SIG-M5 (cell line): ENCODE data around the gene AOC1.

Source experiments
- DNase-seq: peaks from one replicate; lab custom pipeline; 2025; lab: John Stamatoyannopoulos, UW

Gene AOC1

DNA sequence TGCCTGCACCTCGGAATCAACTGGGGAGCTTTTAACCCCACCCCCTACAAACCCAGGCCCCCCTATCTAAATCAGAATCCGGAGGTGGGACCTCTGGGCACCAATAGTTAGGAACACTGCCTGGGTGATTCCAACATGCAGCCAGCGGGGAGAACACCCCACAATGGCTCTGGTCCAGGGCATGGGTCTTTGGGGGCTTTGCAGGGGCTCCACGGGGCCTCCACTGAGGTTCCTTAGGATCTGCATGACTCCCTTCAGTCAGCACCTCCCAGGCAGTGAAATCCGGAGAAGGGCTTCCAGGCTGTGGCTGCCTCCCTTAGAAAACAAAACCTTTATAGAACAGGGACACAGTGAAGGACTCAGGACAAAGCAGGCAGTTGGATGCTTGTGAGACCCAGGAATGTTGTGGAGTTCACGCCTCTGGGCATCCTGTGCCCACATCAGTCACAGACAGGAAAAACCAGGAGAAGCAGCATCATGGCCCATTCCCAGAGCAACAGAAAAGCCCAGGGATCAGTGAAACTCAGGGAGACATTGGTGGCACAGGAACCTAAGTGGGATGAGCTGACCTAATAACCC is 16.5 kb upstream of the AOC1 start:
- DNase-seq: no peak

DNA sequence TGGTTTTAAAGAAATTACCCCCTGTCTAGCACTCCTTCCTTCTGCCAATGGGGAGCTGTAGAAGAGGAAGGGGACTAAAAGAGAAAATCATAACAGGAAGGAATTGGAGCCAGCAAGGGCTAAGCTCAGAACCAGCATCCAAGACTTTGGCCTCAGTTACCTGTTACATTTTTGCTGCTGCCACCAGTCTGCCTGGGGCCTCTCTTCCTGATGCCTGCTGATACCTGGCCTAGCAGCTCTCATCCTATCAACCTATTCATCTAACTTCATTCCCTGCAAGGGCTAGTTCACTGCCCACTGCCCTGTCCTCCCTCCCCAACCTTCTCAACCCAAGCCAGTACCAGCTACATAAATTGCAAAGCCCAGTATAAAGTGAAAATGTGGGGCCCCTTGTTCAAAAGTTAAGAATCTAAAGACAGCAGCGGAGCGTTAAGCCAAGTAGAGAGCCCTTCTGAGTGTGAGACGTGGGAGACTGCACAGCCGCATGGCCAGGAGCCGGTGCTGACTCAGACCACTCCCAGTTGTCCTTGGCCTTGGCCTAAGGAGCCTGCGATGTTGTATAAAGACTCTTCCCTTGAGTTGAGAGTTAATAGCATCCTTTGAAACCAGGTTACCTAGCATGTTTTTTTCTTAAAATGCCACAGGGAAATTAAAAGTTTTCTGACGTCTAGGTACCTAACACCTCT is 13.2 kb upstream of the AOC1 start:
- no peak for DNase-seq

DNA sequence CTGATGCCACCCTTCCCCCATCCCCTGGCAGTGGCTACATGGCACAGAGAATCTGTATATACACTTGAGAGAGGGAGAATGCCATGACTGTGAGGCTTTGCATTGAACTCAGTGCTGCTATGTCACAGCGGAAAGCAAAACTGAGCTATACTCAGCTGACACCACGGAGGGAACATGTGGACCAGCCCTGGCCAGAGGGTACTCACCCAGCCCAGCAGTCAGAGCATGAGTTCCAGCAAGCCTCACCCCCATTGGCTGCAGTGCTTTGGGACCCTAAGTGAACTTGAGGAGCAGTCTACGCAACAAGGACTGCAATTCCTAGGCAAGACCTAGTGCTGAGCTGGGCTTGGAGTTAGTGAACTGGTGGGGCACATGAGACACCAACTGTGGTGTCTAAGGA is 10.3 kb upstream of the AOC1 start:
- no peak for DNase-seq

DNA sequence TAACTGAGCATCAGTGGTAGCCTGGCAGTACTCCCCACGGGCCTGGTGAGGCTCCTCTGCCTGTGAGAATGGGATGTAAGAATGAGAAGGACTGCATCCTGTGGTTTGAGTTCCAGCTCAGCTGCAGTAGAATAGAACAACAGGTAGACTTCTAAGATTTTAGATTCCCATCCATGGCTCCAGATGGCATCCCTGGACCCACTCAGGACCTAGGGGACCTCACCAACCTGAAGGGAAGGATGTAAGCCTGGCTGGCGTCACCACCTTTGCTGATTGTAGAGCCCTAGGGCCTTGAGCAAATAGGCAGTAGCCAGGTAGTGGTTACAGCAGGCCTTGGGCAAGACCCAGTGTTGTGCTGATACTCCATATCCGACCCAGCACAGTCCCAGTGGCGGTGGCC is 9.6 kb upstream of the AOC1 start:
- DNase-seq: no peak

DNA sequence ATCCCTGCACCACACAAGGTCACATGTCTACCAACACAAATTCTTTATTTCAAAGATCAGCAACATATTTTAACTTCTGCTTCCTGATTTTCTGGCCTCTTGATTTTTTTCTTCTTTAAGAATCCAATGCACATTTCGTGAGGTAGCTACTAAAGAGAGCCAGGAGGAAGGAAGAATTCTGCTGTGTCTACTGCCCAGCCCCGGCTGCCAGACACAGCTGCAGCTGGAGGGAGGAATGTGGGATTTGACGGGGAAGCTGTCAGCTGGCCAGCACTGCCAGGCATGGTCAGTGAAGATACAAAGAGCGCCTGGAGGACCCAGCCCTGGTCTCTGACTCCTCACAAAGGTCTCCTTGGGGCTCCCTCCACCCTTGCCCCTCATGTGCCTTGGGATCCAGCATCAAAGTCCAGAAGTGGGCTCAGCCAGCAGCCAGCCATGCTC is 6.9 kb upstream of the AOC1 start:
- DNase-seq: no peak

DNA sequence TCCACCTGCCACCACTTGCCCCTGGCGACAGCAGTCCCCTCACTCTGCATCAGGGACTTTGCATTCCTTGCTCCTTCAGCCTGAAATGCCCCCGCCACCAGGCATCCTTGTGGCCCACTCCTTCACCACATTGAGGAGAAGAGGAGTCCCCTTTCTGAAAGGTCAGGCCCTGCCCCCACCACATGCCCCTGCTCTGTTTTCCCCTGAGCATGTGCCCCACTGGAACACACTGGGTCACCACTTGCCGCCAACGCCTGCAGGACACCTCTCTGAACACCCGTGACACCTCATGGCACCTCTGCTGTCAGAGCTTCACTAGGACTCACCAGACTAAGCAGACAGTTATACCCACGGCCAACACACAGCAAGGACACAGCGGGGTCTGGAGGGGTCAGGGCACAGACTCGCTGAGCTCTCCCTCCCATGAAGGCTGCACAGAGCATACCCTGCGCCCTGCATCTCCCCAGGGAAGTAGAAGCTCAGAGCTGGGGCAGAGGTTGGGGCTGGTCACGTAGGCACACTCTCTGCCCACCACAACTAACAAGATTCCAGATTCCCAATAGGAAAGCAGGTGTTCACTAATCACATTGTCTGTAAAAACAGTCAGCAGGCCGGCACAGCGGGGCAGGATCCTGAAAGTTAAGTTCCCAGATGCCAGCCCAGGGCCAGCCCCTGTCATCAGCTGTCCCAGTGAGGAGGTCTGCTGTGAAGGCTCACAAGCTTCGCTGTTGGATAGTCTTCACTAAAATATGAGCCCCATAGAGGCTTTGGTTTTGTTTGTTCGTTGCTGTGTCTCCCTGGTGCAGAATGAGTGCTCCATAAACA is 5.8 kb upstream of the AOC1 start:
- DNase-seq: no peak

DNA sequence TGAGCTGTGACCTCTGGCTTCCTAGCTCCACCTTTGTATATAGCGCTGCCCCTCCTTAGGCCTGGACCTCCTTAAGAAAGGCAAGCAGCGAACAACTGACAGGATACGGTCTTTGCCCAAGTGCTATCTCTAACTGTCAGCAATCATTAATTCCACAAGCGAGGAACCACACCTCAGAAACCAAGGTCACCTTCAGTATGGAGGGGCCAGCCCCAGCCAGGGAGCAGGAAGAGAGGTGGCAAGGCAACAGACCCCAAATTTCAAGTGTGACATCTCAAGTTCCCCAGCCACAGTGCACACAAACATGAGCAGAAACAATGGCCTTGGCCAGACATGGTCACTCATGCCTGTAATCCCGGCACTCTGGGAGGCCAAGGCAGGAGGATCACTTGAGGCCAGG is 4.8 kb upstream of the AOC1 start:
- DNase-seq: no peak

DNA sequence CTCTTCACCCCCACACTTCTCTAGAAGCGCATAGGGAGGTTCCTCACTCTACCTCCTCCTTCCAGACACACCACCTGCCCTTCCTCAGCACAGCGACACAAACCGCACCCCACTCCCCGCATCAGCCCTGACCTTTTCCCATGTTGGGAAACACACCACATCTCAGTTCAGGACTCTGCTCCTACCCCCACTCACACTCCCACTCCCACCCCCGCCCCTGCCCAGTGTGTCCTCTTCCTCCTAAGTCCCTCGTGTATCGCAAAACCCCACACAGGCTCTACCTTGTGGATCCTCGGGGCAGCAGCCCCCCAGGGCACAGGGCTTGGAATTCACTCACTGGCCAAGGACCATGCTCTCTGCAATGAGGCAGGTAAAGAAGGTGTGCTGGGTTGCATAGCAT is 4.2 kb upstream of the AOC1 start:
- DNase-seq: no peak

DNA sequence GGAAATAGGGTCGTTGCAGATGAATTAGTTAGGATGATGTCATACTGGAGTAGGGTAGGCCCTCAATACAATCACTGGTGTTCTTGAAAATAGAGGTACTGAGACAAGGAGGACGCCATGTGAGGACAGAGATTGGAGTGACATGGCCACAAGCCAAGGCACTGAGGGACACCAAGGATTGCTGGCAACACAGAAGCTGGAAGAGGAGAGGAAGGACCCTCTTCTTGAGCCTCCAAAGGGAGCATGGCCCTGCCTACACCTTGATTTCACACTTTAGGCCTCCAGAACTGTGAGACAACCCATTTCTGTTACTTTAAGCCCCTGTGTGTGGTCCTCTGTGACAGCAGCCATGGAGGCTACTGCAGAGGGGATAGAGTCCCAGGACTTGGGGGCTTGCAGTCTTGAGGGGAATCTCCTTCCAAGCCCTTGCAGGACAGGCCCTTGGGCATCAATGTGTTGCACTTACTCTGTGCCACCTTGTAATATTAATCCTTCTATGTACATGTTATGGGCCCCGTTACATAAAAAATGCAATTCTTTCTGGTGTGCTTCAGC is 3.7 kb upstream of the AOC1 start:
- DNase-seq: no peak

DNA sequence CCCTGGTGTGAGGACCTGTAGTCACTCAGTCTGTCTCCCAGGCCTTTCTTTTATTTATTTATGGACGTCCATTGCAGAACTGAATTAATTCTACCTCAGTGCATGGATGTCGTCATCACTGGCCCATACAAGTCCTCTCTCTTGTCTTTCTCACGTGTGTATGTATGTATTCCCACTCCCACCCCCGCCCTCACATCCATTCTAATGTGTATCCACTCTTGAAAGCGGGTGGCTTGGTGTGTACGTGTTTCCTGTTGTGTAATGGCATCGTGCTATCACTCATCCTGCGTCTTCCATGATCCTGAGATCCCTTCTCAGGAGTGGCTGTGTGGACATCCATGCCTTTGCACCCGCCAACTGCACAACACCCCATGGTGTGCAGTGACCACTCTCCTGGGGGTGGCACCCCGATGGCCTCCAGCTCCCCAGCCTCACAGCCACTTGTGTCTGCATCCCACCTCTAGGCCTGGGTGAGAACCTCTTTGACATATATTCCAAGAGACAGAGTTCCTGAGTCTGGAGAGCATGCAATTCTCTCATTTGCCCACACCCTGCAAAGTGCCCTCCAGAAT is 3.0 kb upstream of the AOC1 start:
- no peak for DNase-seq

DNA sequence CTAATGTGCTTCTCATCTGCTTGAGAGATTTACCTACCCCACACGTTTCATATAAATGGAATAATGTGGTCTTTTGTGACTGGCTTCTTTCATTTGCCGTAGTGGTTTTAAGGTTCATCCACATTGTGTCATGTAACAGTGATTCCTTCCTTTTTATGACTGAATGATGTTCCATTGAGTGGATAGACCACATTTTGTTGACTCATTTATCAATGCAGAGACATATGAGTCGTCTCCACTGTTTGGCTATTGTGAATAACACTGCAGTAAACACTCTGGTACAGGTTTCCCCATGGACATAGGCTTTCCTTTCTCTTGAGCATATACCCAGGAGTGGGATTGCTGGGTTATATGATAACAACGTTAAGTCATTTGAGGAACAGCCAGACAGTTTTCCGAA is 2.0 kb upstream of the AOC1 start:
- no peak for DNase-seq

DNA sequence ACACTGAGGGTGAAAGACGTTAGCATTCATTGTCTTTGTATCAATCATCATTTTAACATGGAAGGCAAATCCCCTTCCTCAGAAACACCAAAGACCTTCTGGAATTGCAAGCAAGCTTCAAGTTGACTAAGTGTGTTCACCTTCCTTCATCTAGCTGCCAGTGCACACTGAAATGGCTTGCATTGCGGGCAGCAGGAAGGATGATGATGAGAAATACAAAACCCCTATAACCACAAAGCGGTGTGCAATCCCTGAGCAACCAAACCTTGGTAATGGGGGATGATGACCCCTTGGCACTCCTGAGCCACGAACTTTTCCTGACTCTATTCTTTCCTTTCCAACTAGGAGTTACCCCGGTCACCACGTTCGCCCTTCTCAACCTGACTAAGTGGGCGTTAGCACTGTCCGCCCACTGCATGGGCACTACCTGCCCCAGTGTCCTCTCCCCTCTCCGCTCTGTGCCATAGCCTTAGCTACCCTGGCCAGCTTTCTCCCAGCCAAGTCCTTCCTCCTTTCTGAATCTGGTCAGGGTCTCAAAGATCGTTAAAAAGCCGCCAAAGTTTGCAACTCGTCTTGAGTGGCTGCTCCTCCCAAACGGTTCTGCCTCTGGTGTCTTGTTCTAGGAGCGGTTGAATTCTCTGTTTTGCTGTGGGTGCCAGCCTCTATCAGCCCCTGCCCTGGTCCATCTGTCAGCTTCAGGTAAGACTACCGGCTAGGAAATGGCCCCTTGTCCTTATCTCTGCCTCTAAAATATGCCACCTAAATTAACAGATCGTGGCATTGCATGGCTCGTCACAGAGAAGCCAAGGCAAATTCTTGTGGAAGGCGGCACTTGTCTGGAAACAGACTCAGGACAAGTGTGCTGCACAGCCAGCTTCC is 586 bp upstream of the AOC1 start:
- DNase-seq: no peak

DNA sequence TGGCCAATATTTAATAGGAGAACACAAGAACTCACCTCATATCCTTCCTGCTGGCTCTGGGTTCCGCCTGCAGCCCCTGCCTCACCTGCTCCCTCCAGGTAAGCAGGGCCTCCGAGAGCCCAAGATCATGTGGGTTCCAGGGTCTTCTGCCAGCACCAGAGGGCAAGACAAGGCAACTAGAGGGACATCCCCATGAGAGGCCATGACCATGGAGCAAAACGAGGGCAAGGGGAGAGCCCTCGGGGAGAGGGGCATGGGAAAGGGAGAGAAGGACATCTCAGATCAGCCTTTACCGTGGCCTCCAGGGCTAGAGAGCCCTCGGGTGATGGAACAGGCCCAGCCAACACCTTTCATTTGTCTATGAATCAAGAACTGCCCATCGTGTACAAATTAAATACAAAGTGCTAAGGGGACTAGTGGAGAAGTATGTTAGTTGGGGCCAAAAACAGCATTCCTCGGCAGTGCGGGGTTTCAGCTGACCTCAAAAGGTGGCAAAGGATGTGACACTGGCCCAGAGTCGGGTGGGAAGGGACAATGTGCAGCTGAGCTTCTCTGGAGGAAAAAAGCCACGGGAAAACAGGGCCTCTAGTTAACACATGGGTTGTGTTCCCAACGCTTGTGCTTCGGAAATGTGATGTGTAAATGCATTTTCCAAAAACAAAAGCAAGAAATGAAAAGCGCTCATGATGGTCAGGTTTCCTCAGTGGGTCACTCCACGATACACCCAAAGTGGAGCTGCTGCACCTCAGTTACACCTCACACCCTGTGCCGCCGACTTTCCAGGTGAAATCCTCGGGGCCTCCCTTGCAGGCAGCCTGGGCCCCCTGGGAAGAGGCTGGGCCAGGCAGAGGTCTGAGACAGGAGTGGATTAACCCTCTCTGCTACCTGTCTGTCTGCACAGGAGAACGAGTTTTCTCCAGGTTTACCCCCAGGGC is 2.0 kb downstream of the AOC1 start:
- DNase-seq: no peak

DNA sequence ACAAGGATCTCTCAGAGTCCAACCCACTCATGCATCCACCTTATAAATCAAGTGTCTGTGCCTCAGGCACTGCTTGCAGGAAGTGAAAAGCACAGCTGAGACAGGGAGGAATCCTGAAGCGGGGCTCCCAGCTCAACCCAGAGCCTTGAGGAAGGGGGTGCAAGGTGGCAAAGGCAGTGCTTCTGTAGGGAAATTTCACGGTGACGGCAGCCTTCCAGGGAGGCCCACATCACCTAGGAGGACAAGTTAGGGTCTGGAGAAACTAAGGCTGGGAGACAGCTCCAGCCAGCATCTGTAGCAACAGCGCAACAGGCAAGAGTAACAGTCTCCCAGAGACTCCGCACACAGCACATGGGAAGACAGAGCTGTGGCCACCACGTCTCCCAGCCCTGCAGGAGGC is 2.7 kb downstream of the AOC1 start:
- DNase-seq: no peak

DNA sequence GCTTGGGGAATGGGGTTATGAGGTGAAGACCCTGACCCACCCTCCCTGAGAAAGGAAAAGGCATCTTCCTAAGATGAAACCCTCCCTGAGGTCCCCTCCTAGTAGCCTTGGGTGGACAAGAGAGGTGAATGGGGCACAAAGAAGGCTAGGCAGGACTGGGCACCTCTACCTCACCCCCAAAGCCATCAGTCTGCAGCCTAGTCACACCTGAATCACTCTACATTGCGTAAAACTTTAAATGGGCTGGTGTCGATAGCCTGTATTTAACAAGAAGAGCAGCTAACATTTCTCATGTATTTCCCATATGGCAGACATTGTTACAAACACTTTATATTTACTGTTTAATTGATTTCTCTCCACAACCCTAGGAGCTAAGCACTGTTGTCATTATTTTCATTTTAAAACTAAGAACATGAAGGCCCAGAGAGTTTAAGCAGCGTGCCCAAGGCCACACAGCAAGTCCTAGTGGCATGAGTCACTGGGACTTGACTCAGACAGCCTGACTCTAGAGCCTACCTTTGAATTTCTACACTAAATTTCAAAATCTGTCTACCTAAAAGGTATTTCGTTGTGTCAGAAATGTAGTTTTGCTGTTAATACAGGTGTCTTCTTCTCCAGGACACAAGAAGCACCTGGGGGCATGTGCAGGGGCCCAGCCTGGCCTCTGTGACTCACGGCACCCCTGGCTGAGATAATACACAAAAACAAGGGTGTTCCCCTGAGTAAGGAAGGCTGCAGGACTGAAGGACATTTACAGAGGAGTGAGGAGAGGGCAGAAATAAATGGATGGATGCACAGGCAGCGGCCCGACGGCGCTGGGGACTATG is 3.4 kb downstream of the AOC1 start:
- no peak for DNase-seq

DNA sequence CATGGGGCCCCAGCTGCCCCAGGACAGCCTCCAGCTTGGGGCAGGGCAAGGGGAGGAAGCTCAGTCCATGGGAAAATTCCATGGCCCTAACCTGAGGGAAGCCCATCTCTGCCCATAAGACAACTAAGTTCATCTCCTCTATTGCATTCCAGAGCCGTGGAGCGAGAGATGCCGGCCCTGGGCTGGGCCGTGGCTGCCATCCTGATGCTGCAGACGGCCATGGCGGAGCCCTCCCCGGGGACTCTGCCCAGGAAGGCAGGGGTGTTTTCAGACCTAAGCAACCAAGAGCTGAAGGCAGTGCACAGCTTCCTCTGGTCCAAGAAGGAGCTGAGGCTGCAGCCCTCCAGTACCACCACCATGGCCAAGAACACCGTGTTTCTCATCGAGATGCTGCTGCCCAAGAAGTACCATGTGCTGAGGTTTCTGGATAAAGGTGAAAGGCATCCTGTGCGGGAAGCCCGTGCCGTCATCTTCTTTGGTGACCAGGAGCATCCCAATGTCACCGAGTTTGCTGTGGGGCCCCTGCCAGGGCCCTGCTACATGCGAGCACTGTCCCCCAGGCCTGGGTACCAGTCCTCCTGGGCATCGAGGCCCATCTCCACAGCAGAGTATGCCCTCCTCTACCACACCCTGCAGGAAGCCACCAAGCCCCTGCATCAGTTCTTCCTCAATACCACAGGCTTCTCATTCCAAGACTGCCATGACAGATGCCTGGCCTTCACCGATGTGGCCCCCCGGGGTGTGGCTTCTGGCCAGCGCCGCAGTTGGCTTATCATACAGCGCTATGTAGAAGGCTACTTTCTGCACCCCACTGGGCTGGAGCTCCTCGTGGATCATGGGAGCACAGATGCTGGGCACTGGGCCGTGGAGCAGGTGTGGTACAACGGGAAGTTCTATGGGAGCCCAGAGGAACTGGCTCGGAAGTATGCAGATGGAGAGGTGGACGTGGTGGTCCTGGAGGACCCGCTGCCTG is 4.3 kb downstream of the AOC1 start:
- no peak for DNase-seq

DNA sequence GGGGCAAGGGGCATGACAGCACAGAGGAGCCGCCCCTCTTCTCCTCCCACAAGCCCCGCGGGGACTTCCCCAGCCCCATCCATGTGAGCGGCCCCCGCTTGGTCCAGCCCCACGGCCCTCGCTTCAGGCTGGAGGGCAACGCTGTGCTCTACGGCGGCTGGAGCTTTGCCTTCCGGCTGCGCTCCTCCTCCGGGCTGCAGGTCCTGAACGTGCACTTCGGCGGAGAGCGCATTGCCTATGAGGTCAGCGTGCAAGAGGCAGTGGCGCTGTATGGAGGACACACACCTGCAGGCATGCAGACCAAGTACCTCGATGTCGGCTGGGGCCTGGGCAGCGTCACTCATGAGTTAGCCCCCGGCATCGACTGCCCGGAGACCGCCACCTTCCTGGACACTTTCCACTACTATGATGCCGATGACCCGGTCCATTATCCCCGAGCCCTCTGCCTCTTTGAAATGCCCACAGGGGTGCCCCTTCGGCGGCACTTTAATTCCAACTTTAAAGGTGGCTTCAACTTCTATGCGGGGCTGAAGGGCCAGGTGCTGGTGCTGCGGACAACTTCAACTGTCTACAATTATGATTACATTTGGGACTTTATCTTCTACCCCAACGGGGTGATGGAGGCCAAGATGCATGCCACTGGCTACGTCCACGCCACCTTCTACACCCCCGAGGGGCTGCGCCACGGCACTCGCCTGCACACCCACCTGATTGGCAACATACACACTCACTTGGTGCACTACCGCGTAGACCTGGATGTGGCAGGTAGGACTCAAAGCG is 5.1 kb downstream of the AOC1 start:
- no peak for DNase-seq
